Right atrium auricular region (tissue), 2 donors: ENCODE data around the gene PRELID3B. TPM values are rescaled to one million over a fixed set of nuclear protein-coding genes. Genes with fewer than 3 reads are reported as not detected.

Experiments used
- DNase-seq: peaks from one replicate; pipeline ENCODE4 v3.0.0-alpha.2; 2019; ENCODE audit warnings: low spot score
- H3K27ac ChIP-seq, 2 donors: fragments of 200-600 bp; sonication (generic); 1 replicate in 1 of 2; 2 replicates in 1 of 2; pipeline ENCODE4 v1.5.1; 2016 to 2019
- H3K27me3 ChIP-seq, 2 donors: fragments of 200-600 bp; sonication (generic); one replicate each; pipeline versions ENCODE4 v1.5.1 to v1.6.0; 2017 to 2019
- H3K36me3 ChIP-seq: fragments of 200-600 bp; sonication (generic); one replicate; pipeline ENCODE4 v1.5.1; 2016
- H3K4me1 ChIP-seq, 2 donors: fragments of 200-600 bp; sonication (generic); one replicate each; pipeline versions ENCODE4 v1.5.1 to v1.6.0; 2017 to 2019
- H3K4me3 ChIP-seq, 2 donors: fragments of 200-600 bp; sonication (generic); 1 replicate in 1 of 2; 2 replicates in 1 of 2; pipeline ENCODE4 v1.5.1; 2017 to 2019; ENCODE audit warnings: mild to moderate bottlenecking in 1 of 2, moderate library complexity in 1 of 2
- H3K9me3 ChIP-seq, 2 donors: fragments of 200-600 bp; sonication (generic); one replicate each; pipeline ENCODE4 v1.5.1; 2019
- CTCF ChIP-seq, 2 donors: fragments of 200-600 bp; sonication (generic); IDR thresholded peaks; one replicate each; pipeline ENCODE4 v1.5.1; 2019; ENCODE audit warnings: antibody characterized with exemption in 2 of 2
- total RNA-seq, 2 donors: library from RNA; depleted of rRNA; stranded (reverse); fragments of >200 nt; gene quantifications; one replicate each; pipeline ENCODE4 v1.1.0, GENCODE V29; 2016

The PRELID3B gene
- total RNA-seq, 2 donors from 2014 or later, result 34.6 to 35.2 TPM

GRCh38 chr20:58992911-58993310, 49.7 kb downstream of the PRELID3B start:
- peaks cover 0 to 7% of the 10 kb centered on the region in 2 donors for H3K4me1 ChIP-seq
- H3K36me3 ChIP-seq, result peaks cover 99% of the 10 kb centered on the region
- no peak for DNase-seq
- H3K9me3 ChIP-seq, result no peaks in the 10 kb centered on the region
- no peak overlapping the region for H3K27ac ChIP-seq
- no peaks in the 10 kb centered on the region for H3K27me3 ChIP-seq
- no peak overlapping the region for H3K4me3 ChIP-seq
- TF ChIP-seq CTCF (IDR thresholded peaks at IDR 0.05), result no peak

- Histone ChIP-seq H3K27me3 (no peaks in the 10 kb centered on the region), H3K4me3 (no peak overlapping the region), H3K4me1 (peaks cover 0 to 13% of the 10 kb centered on the region in 2 donors), H3K36me3 (peaks cover 99% of the 10 kb centered on the region), H3K9me3 (no peaks in the 10 kb centered on the region), H3K27ac (no peak overlapping the region)
- DNase-seq, result no peak
- no peak for TF ChIP-seq CTCF (IDR thresholded peaks at IDR 0.05)
These were observed 50.9 kb downstream of the PRELID3B start for GRCh38 chr20:58991715-58992114.

- Histone ChIP-seq H3K27ac (no peak overlapping the region), H3K27me3 (no peaks in the 10 kb centered on the region), H3K9me3 (no peaks in the 10 kb centered on the region), H3K4me1 (peaks cover 0 to 19% of the 10 kb centered on the region in 2 donors), H3K4me3 (no peak overlapping the region), H3K36me3 (peaks cover 95% of the 10 kb centered on the region)
- TF ChIP-seq CTCF (IDR thresholded peaks at IDR 0.05), result no peak
- DNase-seq, result no peak
These were observed 51.7 kb downstream of the PRELID3B start for GRCh38 chr20:58990651-58991445.

GRCh38 chr20:58989196-58989595, 53.4 kb downstream of the PRELID3B start:
- DNase-seq, result no peak
- Histone ChIP-seq H3K27me3 (no peaks in the 10 kb centered on the region), H3K4me3 (no peak overlapping the region), H3K4me1 (peaks cover 0 to 27% of the 10 kb centered on the region in 2 donors), H3K9me3 (no peaks in the 10 kb centered on the region), H3K27ac (no peak overlapping the region), H3K36me3 (peaks cover 79% of the 10 kb centered on the region)
- TF ChIP-seq CTCF (IDR thresholded peaks at IDR 0.05), result no peak

- no peak overlapping the region for H3K4me3 ChIP-seq
- no peak for DNase-seq
- no peak overlapping the region for H3K27ac ChIP-seq
- no peaks in the 10 kb centered on the region for H3K27me3 ChIP-seq
- H3K36me3 ChIP-seq, result peaks cover 72% of the 10 kb centered on the region
- H3K4me1 ChIP-seq, result peaks cover 0 to 32% of the 10 kb centered on the region in 2 donors
- no peaks in the 10 kb centered on the region for H3K9me3 ChIP-seq
- no peak for TF ChIP-seq CTCF (IDR thresholded peaks at IDR 0.05)
These were observed 54.1 kb downstream of the PRELID3B start for GRCh38 chr20:58988565-58988882.
